Cardiac atrium fibroblast (primary cell): Measurements from ENCODE around the gene CFAP47. TPM values are rescaled to one million over a fixed set of nuclear protein-coding genes. Genes with fewer than 3 reads are reported as not detected.

Experiments used
- total RNA-seq: library from RNA; depleted of rRNA; stranded (reverse); fragments of >200 nt; gene quantifications from 2 replicates; pipeline ENCODE4 v1.2.3, GENCODE V29; 2015

The CFAP47 gene
- not detected in 2 replicates for total RNA-seq

GRCh38 chrX:35919536-35920309 is at the start of gene CFAP47:
Gene CFAP47 (plus strand): TSS chrX:35919734. CDS start chrX:35919800, 66 bp downstream.

Other genes starting within 250 kb of the CFAP47 start
- not detected in 2 replicates for gene MAGEB16, start 121.4 kb upstream of the CFAP47 start, total RNA-seq